ENCODE data around the gene TFCP2L1.
"Not testable (repeated sequence)": the region's sequence is repeated elsewhere in the genome, so short reads cannot be mapped to it uniquely, and the experiment has no call there.

TFCP2L1 gene

GRCh38 chr2:121237336-121237979, 47.5 kb downstream of the TFCP2L1 start:
- DNase-seq = no peak

GRCh38 chr2:121236650-121237180, 48.3 kb downstream of the TFCP2L1 start:
- DNase-seq = no peak

More at GRCh38 chr2:121237336-121237979, 47.5 kb downstream of the TFCP2L1 start:
- TF ChIP-seq GATA1 (IDR thresholded peaks at IDR 0.05; ENCODE audit: low read depth, low read length) = no peak
- TF ChIP-seq POLR2A (IDR thresholded peaks at IDR 0.05; ENCODE audit: low read length) = no peak

DNA sequence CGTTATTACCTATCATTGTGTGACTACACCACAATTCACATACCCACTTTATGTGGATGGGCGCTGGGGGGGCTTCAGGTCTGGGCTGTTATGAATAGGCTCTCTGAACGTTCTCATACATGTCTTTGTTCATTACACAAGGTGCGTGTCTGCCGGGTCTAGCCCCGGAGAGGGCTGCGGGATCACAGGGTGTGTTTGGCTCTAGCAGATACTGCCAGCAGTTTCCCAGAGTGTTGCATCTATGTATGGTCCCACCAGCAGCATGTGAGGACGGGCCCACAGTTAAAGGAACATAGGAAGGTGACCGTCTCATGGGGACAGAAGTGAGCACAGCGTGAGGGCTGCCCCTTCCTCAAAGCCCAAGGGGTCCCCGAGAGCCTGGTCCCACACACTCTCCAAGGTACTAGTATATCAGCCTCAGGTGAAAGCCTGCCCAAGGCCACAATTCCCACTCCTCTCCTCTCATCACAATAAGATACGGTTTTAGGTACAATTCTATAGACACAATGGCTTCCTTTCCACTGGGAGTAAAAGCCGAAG, 48.8 kb downstream of the TFCP2L1 start:
- TF ChIP-seq GATA1 (IDR thresholded peaks at IDR 0.05; ENCODE audit: low read depth, low read length) (no peak), POLR2A (IDR thresholded peaks at IDR 0.05; ENCODE audit: low read length) (no peak)

More at GRCh38 chr2:121236650-121237180, 48.3 kb downstream of the TFCP2L1 start:
- no peak for TF ChIP-seq GATA1 (IDR thresholded peaks at IDR 0.05; ENCODE audit: low read depth, low read length)
- no peak for TF ChIP-seq POLR2A (IDR thresholded peaks at IDR 0.05; ENCODE audit: low read length)

GRCh38 chr2:121235542-121235941, 49.5 kb downstream of the TFCP2L1 start:
- no peak for DNase-seq
- no peak for TF ChIP-seq GATA1 (IDR thresholded peaks at IDR 0.05; ENCODE audit: low read depth, low read length)
- no peak for TF ChIP-seq POLR2A (IDR thresholded peaks at IDR 0.05; ENCODE audit: low read length)

More for the DNA sequence above, 48.8 kb downstream of the TFCP2L1 start:
- DNase-seq = no peak

GRCh38 chr2:121234791-121235190, 50.2 kb downstream of the TFCP2L1 start:
- TF ChIP-seq GATA1 (IDR thresholded peaks at IDR 0.05; ENCODE audit: low read depth, low read length) = no peak
- TF ChIP-seq POLR2A (IDR thresholded peaks at IDR 0.05; ENCODE audit: low read length) = no peak
- DNase-seq = no peak

GRCh38 chr2:121234144-121234543, 50.9 kb downstream of the TFCP2L1 start:
- DNase-seq = no peak
- TF ChIP-seq GATA1 (IDR thresholded peaks at IDR 0.05; ENCODE audit: low read depth, low read length) (no peak), POLR2A (IDR thresholded peaks at IDR 0.05; ENCODE audit: low read length) (no peak)

DNA sequence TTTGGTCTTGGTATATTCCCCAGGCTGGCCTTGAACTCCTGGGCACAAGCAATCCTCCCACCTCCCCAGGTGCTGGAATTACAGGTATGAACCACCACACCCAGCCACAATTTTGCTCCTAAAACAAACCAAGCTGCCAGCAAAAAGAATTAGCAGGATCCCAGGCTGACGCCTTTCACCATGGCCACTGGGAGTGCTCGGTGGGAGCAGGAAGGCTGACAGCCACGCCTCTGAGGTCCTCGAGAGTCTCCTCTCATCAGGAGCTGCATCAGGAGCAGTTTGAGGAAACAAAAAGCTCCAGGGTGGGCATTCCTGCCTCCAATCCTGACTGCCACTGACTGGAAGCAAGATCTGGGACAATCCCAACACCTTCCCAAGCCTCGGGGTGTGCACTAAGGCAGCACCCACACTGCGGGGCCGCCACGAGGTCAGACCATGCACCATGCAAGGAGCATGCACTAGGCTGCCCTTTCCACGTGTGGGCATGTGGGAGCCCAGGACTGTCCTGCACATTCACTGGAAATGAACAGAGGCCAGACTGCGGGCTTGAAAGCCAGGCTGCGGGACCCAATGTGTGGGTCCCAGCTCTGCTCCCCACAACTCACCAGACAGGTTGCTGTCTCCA, 51.4 kb downstream of the TFCP2L1 start:
- TF ChIP-seq GATA1 (IDR thresholded peaks at IDR 0.05; ENCODE audit: low read depth, low read length) (no peak), POLR2A (IDR thresholded peaks at IDR 0.05; ENCODE audit: low read length) (no peak)

GRCh38 chr2:121232626-121233265, 52.3 kb downstream of the TFCP2L1 start:
- no peak for DNase-seq
- TF ChIP-seq POLR2A (IDR thresholded peaks at IDR 0.05; ENCODE audit: low read length) (no peak), GATA1 (IDR thresholded peaks at IDR 0.05; ENCODE audit: low read depth, low read length) (no peak)

More for the DNA sequence above, 51.4 kb downstream of the TFCP2L1 start:
- no peak for DNase-seq

DNA sequence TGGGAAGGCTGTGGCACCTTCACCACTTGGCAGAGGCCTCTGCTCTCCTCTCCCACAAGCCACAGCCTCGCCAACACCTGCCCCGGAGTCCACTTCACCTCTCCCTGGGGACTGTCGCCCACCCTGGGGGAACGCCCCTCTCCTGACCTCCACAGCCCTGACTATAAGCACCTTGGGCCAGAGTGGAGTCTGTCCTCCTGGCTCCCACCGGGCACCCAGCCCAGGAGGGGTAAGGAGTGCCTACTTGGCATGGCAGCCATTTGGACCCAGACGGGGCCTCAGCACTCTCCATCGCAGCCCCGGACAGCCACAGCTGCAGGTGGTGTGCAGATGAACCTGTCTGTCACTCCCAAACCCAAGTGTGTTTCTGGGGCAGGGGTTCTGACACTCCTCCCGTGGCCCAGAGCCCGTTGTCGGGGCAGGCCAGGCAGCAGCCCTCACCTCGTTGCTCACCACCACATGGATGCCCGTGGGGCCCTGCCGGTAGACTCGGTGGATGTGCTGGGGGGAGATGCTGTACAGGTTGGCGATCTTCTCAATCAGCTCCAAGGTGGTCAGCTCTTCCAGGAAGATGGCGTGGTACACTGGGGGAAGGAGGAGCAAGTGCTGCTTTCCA, 53.5 kb downstream of the TFCP2L1 start:
- no peak for DNase-seq
- no peak for TF ChIP-seq POLR2A (IDR thresholded peaks at IDR 0.05; ENCODE audit: low read length)

DNA sequence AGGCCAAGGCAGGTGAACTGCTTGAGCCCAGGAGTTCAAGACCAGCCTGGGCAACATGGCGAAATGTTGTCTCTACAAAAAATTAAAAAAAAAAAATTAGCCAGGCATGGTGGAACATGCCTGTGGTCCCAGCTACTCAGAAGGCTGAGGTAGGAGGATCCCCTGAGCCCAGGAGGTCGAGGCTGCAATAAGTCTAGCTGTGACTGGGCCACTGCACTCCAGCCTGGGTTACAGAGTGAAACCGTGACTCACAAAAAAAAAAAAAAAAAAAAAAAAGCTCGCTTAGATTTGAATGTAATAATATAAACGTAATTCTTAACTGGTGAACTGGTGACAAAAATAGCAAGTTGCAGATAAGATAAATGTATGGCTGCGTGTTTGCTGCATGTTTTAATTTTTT, 56.5 kb downstream of the TFCP2L1 start:
- DNase-seq = no peak
- TF ChIP-seq GATA1 (IDR thresholded peaks at IDR 0.05; ENCODE audit: low read depth, low read length) (no peak), POLR2A (IDR thresholded peaks at IDR 0.05; ENCODE audit: low read length) (no peak)

DNA sequence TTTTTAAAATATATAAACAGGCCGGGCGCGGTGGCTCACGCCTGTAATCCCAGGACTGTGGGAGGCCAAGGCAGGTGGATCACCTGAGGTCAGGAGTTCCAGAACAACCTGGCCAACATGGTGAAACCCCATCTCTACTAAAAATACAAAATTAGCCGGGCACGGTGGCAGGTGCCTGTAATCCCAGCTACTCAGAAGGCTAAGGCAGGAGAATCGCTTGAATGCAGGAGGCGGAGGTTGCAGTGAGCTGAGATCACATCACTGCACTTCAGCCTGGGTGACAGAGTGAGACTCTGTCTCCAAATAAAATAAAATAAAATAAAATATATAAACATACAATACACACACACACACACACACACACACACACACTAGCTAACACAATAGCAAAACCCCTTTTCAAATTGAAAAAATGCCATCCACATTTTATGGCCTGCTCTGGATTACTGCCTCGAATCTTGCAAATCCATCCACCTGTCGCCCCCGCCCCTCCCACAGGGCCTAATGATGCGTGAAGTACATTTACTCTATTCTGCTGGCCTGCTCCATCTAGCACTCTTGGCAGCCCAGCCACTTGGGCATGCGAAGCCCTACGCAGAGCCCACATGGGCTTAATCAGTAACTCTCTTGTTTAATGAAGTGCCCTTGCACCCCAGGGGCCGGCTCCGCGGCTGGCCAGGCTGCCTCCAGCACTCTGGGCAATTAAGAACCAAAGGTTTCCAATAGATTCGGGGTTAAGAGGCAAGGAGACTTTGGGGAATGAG, 57.4 kb downstream of the TFCP2L1 start:
- DNase-seq = not testable (repeated sequence)

DNA sequence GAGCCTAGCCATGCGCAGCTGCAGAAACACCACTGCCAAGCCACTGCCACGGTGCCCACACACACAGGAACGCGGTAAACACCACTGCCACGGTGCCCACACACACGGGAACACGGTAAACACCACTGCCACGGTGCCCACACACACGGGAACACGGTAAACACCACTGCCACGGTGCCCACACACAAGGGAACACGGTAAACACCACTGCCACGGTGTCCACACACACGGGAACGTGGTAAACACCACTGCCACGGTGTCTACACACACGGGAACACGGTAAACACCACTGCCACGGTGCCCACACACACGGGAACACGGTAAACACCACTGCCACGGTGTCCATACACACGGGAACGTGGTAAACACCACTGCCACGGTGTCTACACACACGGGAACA, 59.3 kb downstream of the TFCP2L1 start:
- DNase-seq = not testable (repeated sequence)

DNA sequence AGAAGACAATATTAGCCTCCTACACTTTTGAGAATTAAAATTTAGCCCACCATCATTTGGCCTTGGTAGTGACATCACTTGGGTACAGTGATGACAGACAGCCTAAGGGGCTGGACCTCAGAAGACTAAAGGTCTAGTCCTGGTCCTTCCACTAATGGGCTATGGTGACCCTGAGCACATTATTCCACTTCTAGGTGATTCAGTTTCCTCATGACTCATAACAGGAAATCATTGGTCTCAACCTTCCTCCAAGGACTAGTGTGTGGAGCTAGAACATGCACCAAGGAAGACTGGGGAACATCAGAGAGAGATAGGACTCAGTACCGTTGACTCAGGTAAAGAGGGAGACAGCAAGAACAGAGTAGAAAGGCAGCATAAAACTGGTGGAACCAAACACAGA, 64.0 kb downstream of the TFCP2L1 start:
- no peak for DNase-seq
- TF ChIP-seq POLR2A (IDR thresholded peaks at IDR 0.05; ENCODE audit: low read length) = no peak
- no peak for TF ChIP-seq GATA1 (IDR thresholded peaks at IDR 0.05; ENCODE audit: low read depth, low read length)
